GM19025 (cell line): ENCODE measurements around the gene EML1.

Source experiments
- ATAC-seq: cut with Tn5 transposase; IDR thresholded peaks from one replicate; pipeline ENCODE4 v1.9.1; 2021; ENCODE audit warnings: mild to moderate bottlenecking, low read depth, moderate library complexity; ENCODE audit not compliant: unreplicated experiment

The EML1 gene

DNA sequence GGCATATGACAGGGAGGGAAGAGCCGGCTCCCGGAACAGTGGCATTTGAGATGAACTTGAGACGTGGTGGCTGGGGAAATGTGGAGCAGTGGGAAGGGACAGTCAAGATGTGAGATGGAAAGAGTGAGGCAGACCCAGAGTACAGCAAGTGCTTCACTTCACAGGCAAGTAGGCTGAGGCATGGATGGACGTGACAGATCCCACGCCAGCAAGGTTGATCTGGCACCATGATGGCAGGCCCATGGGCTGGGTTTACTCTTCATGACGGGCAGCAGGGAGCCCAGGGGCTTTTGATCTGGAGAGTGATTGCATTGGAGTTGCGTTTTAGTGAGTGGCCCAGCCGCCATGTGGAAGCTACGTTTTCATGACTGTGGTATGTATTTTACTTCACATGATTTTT lies 17.9 kb upstream of the EML1 start:
- ATAC-seq = no peak

DNA sequence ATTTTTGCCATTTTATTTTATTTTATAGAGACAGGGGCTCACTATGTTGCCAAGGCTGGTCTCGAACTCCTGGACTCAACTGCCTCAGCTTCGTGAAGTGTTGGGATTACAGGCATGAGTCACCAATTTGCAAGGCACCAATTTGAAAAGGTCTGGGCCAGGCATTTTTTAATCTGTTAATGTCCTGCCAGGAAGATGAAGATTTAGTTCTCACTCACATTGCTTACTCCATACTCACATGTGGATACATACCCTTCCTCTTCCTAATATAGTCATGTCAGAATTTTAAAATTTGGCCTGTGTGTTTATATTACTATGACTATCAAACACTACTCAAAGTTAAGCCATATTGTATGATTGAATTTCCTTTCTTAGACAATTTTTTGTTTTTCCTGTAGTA lies 15.3 kb upstream of the EML1 start:
- no peak for ATAC-seq

- ATAC-seq = no peak
Measured at GRCh38 chr14:99779751-99780150, 13.5 kb upstream of the EML1 start.

DNA sequence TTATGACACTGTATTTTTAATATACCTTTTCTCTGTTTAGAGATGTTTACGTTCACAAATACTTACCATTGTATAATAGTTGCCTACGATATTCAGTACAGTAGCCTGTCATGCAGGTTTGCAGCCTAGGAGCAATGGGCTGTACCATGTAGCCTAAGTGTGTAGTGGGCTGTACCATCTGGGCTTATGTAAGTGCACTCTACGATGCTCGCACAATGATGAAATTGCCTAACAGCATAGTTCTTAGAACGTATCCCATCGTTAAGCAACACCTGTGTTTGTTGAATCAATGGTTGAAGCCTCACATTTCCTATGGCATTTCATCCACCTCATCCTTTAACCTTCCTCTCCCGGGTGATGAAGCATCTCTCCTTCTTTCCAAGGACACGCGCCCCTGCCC lies 12.5 kb upstream of the EML1 start:
- no peak for ATAC-seq

- no peak for ATAC-seq
Measured at GRCh38 chr14:99781091-99781490, 12.1 kb upstream of the EML1 start.

DNA sequence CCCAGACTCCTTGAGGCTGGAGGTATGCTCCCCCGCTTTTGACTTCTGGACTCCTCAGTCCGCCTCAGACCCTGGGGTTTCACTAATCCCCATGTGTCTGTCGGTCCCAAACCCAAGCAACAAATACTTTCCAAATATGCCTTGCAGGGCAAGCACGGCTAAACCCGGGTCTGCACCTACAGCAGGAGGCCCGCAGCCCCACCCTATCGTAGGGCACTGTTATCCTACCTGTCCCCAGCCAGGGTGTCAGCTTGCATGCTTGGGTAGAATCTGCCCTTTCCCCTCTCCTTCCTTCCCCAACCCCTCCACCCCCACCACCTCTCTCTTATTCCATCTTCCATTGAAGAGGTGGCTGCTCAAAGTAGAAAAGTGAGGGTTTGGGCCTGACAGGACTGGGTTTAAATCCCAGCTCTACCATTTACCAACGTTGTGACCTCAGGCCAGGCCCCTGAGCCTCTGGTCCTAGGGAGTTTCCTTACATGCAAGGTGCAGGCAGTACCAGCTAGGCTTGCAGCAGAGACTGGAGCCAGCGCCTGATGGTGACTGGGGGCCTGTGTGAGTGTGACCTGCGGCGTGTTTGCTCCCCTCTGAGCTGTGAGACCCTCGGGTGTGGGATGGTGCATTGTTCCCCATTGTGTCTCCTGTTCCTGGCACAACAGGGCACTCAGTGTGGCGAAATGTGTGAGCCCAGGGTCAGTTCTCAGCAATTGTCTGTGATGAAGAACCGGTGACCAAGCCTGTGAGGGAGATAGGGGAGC lies 11.2 kb upstream of the EML1 start:
- no peak for ATAC-seq

DNA sequence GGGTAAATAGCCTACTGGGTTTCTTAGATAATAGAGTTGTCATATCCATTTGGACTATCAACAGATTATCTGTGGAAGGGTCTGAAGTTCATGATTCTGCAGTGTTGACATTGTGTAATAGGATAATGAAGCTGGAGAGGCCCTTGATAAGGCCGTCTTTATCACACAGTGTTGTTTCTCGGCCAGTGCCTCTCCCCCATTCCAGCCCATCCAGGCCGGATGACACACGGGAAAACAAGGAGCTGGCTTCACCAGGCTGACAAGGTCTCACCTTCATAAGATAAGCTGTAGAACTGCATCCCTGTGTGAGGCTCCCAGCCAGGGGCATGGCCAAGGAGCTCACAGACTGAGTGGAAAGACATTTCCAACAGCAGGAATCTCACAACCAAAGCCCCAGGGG lies 8.7 kb upstream of the EML1 start:
- no peak for ATAC-seq

DNA sequence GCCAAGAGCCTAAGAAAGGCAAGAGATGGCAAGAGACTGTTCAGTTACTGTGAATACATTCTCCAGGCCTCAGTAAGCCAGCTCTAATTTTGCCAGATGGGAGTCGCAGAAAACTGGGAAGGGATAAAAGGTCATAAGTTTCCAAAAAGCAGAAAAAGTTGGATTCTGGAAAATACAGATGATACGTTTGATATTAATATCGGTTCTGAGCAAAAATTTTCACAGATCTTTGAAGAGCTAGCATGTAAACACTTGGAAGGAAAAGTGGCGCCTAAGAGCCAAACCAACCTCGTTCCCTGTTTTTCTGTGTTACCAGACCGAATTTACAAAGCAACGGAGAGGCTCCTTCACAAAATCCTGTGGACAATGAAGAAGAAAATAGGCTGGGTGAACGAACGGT lies 7.8 kb upstream of the EML1 start:
- no peak for ATAC-seq

DNA sequence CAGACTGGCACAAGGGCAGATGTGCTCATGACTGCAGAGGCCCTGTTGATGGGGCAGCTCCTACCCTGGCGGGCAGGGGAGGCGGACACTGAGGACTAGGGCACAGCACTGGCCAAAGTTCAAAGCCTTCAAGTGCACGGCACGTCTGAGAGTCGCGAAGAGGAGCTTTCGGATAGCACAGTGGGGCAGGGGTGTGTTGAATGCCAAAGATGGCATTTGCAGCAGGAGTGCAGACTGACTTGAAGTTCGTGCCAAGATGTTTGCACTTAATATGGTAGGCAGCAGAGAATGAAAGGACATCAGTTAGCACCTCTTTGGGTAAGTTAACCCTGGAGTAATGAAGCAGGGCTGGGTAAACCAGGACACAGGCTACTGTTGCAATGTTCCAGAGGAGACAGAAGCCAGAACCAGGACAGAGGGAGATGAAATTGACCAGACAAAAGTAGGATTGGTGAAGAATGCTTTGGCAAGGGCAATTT lies 6.7 kb upstream of the EML1 start:
- ATAC-seq = no peak

DNA sequence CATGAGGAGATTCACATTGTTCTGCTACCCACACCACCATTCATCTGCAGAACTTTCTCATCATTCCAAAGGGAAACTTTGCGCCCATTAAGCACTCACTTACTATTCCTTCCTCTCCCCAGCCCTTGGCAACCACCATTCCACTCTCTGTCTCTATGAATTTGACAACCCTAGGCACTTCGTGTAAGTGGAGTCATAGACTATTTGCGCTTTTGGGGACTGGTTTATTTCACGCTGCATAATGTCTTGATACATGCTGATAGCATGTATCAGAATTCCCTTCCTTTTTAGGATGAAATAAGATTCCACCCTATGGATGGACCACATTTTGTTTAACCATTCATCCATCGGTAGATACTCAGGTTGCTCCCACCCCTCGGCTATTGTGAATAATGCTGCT lies 4.5 kb upstream of the EML1 start:
- no peak for ATAC-seq

- no peak for ATAC-seq
Measured at GRCh38 chr14:99789581-99789980, 3.6 kb upstream of the EML1 start.

- ATAC-seq = no peak
Measured at GRCh38 chr14:99790201-99790977, 2.8 kb upstream of the EML1 start.

- ATAC-seq = no peak
Measured at GRCh38 chr14:99790978-99791376, 2.2 kb upstream of the EML1 start.

- ATAC-seq = no peak
Measured at GRCh38 chr14:99791476-99792209, 1.6 kb upstream of the EML1 start.

DNA sequence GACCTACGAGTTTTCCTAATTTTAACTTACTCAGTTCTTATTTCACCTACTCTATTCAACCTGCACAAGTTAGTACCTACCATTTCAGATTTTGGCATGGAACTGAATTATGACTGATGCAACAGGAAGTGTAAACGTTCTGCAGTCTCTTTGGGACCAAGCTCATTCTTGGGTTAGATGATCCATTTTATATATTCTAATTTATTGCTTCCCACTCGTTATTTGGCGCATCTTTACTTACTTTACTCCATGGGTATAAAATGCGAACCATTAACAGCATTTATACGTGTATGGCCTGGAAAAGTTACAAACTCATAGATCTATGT lies 1.0 kb upstream of the EML1 start:
- ATAC-seq = no peak

DNA sequence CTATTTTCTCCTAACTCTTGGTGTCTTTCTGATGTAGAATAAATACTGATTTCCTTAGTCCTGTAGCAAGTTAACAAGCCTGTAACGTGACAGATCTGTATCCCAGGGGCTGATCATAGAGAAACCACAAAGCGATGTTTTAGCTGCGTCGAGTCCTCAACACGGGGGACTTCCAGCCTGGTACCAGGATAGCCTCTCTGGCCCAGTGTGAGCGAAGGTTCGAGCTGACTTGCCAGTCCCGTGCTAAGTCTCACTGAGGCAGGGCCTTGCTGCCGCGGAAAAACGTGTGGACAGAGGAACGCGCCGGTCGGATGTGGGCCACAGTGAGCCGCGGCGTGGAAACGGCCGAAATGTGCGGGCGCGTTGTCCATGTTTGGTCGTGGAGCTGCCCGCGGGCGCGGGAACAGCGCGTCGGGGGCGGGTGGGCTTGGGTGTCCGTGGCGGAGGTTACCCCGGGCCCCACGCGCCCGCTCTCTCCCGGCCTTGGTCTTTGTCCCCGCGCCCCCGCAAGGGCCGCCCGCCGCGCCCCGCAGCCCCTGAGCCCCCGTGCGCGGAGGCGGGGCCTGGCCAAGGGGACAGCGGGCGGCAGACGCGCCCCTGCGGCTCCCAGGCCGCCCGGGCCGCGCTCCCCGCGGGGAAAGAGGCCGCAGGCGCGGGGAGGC lies 531 bp upstream of the EML1 start:
- ATAC-seq = peak; percentile 3

DNA sequence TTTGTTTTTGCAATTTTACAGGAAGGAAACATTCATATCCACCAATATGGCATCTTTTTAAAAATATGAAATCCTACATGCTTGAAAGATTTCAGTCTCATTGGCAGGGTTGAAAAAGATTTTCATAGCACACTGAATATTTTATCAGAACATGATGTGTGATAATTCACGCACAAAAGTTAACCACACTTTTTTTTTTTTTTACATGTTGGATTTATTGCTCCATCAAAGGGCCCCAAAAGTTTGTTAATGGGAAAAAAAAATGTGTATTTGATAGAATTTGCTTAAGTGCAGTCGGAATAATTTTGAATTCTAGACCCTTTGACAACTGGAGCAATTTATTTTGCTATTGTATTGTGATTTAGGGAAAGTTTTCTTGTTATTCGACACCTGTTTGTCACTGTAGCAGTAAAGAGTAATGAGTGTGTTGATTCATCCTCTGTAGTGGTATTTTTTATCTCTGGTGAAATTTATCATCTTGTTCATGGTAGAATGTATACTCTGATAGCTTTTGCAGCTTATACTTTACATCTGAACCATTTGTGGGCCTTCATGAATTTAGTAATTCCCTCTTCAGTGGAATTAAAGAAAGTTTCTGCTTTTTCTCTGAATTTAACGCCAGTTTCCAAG lies 1.1 kb downstream of the EML1 start:
- ATAC-seq = no peak

DNA sequence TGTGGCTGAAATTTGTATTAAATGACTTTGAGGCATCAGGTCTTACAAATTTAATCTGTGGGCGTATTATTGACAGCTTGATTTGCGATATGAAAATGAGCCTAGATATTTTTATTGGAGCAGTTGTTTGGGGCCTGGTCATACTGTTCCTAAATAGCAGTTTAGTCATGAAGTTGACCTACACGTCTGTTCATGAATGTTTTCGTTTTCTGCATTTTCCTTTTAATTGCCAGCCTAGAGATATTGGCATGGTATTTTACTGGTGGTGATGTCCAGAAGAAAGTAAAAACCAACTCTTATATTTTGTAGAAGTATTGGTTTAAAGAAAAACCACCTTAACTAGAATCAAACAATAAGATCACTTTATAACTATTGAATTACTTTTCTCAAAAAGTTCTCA lies 1.8 kb downstream of the EML1 start:
- no peak for ATAC-seq

DNA sequence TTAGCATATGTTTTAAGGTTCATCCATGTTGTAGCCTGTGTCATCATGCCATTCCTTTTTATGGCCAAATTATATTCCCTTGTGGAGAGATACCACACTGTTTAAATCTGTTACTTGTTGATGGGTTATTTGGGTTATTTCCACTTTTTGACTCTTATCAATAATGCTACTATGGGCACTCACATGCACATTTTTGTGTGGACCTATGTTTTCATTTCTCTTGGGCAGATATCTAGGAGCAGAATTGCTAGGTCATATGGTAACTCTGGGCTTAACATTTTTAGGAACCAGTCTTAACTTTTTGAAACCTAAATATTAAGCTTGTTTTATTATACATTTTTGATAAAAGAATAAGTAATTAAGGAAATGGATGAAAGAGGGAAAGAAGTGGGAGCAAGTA lies 4.0 kb downstream of the EML1 start:
- no peak for ATAC-seq

DNA sequence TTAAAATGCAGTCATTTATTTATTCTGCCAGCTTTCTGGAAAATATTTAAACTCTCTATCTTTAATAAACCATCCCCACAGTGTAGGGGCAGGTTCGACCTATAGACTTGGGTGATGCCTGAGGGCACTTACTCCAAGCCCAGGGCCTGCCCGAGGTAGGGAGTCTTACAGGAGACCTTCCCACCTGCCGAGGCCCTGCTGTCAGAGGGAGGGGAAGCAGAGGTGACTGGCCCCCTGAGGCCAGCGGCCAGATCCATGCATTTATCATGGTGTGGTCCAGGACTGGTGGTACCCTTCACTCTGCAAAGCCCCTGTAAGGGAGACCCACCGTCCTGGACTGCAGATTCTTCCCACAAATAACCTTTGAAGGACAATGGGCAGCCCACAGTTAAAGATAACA lies 7.6 kb downstream of the EML1 start:
- no peak for ATAC-seq
